CD14-positive monocyte (primary cell): ENCODE data around the gene FAM168B. TPM values are rescaled to one million over a fixed set of nuclear protein-coding genes. Genes with fewer than 3 reads are reported as not detected.

Source experiments
- DNase-seq, 3 donors: peaks; one replicate each; pipeline ENCODE4 v3.0.0-alpha.2; 2011 to 2022
- H2AFZ ChIP-seq: 2 replicates; pipeline ENCODE4 v1.6.0; 2012; ENCODE audit warnings: mild to moderate bottlenecking, low read depth, low read length, inconsistent platforms; ENCODE audit not compliant: insufficient read depth, poor library complexity, severe bottlenecking
- H3K27ac ChIP-seq, 2 donors: 1 replicate in 1 of 2; 2 replicates in 1 of 2; pipeline ENCODE4 v1.5.1; 2012 to 2013; ENCODE audit warnings: low read length in 2 of 2, control low read depth in 1 of 2, inconsistent platforms in 1 of 2, low read depth in 1 of 2, mild to moderate bottlenecking in 1 of 2
- H3K27me3 ChIP-seq, 2 donors: one replicate each; pipeline versions ENCODE4 v1.6.0 to v1.6.1; 2011 to 2013; ENCODE audit warnings: low read length in 2 of 2; ENCODE audit not compliant: control insufficient read depth in 2 of 2, insufficient read depth in 2 of 2
- H3K36me3 ChIP-seq, 2 donors: replicated peaks in 1 of 2; 1 replicate in 1 of 2; 2 replicates in 1 of 2; pipeline versions ENCODE4 v1.5.1 to v1.6.1; 2012 to 2013; ENCODE audit warnings: low read length in 2 of 2, control low read depth in 1 of 2, inconsistent platforms in 1 of 2, mild to moderate bottlenecking in 1 of 2; ENCODE audit not compliant: insufficient read depth in 2 of 2, control insufficient read depth in 1 of 2
- H3K4me1 ChIP-seq, 2 donors: 1 replicate in 1 of 2; 2 replicates in 1 of 2; pipeline versions ENCODE4 v1.5.1 to v1.6.1; 2012 to 2013; ENCODE audit warnings: low read length in 2 of 2, control low read depth in 1 of 2, inconsistent platforms in 1 of 2, mild to moderate bottlenecking in 1 of 2, moderate library complexity in 1 of 2; ENCODE audit not compliant: insufficient read depth in 2 of 2, control insufficient read depth in 1 of 2
- H3K4me2 ChIP-seq: replicated peaks from 2 replicates; pipeline ENCODE3; 2012; ENCODE audit warnings: low read length, moderate library complexity, mild to moderate bottlenecking; ENCODE audit not compliant: poor library complexity, severe bottlenecking; ENCODE audit errors: extremely low read depth
- H3K4me3 ChIP-seq, 3 experiments: fragments of 200-600 bp in 1 of 3; sonication (generic) in 1 of 3; replicated peaks in 1 of 3; 1 replicate in 2 of 3; 2 replicates in 1 of 3; pipeline ENCODE4 v1.5.1; 2011 to 2013; ENCODE audit warnings: low read length in 3 of 3, mild to moderate bottlenecking in 3 of 3, control low read depth in 2 of 3, low read depth in 2 of 3, inconsistent platforms in 1 of 3, moderate library complexity in 1 of 3
- H3K79me2 ChIP-seq: 2 replicates; pipeline ENCODE4 v1.6.0; 2012; ENCODE audit warnings: mild to moderate bottlenecking, control low read depth, inconsistent platforms, low read length, moderate library complexity; ENCODE audit not compliant: insufficient read depth
- H3K9ac ChIP-seq: 2 replicates; pipeline ENCODE4 v1.6.0; 2017; ENCODE audit warnings: low read length, mild to moderate bottlenecking; ENCODE audit not compliant: insufficient read depth, poor library complexity, severe bottlenecking
- H3K9me3 ChIP-seq, 2 donors: replicated peaks in 1 of 2; 1 replicate in 1 of 2; 2 replicates in 1 of 2; pipeline versions ENCODE4 v1.5.1 to v1.6.1; 2012 to 2013; ENCODE audit warnings: low read length in 2 of 2, control low read depth in 1 of 2; ENCODE audit not compliant: control insufficient read depth in 1 of 2, insufficient read depth in 1 of 2
- H4K20me1 ChIP-seq: 2 replicates; pipeline ENCODE4 v1.6.0; 2012; ENCODE audit warnings: mild to moderate bottlenecking, low read length, control low read depth, moderate library complexity; ENCODE audit not compliant: insufficient read depth
- H3K27ac Mint-ChIP-seq, 7 donors: one replicate each; pipeline ENCODE4 v1.8.0; 2020; ENCODE audit warnings: mild to moderate bottlenecking in 7 of 7, mixed read lengths in 7 of 7, moderate library complexity in 6 of 7, inconsistent platforms in 2 of 7
- H3K27me3 Mint-ChIP-seq, 3 donors: one replicate each; pipeline ENCODE4 v1.8.0; 2021 to 2022; ENCODE audit warnings: low read depth in 3 of 3, mild to moderate bottlenecking in 3 of 3, mixed read lengths in 3 of 3, moderate library complexity in 3 of 3, inconsistent platforms in 1 of 3
- H3K36me3 Mint-ChIP-seq, 2 donors: one replicate each; pipeline ENCODE4 v1.8.0; 2020; ENCODE audit warnings: mixed read lengths in 2 of 2, inconsistent platforms in 1 of 2, mild to moderate bottlenecking in 1 of 2
- H3K4me1 Mint-ChIP-seq: one replicate; pipeline ENCODE4 v1.8.0; 2020; ENCODE audit warnings: mild to moderate bottlenecking, mixed read lengths
- H3K4me3 Mint-ChIP-seq, 2 donors: one replicate each; pipeline ENCODE4 v1.8.0; 2020; ENCODE audit warnings: mild to moderate bottlenecking in 2 of 2, mixed read lengths in 2 of 2, moderate library complexity in 1 of 2
- H3K9me3 Mint-ChIP-seq, 7 donors: one replicate each; pipeline ENCODE4 v1.8.0; 2020 to 2022; ENCODE audit warnings: mixed read lengths in 7 of 7, mild to moderate bottlenecking in 6 of 7, moderate library complexity in 6 of 7, inconsistent platforms in 2 of 7
- WGBS: methylation state at CpG from one replicate; pipeline ENCODE4 v1.1.5; 2013; ENCODE audit warnings: missing lambda C conversion rate; ENCODE audit not compliant: insufficient coverage; 5-methylcytosine and 5-hydroxymethylcytosine counted together
- intact Hi-C, 2 donors: fragments of 100-400 bp; cut with micrococcal nuclease; formaldehyde crosslinking; loops; one replicate each; pipeline versions ENCODE4 v1.15.0 to v1.15.1; 2023
- polyA plus RNA-seq, 3 donors: library from polyadenylated mRNA; depleted of rRNA in 1 of 3; unstranded in 2 of 3; stranded (reverse) in 1 of 3; fragments of 300-500 nt in 2 of 3; fragments of >200 nt in 1 of 3; fragmentation: Illumina TruSeq in 2 of 3; gene quantifications; 1 replicate in 2 of 3; 2 replicates in 1 of 3; pipeline ENCODE4 v1.2.3, GENCODE V29; 2012 to 2021
- TF ChIP-seq, protein P1 (sequence below): fragments of 200-600 bp; IDR thresholded peaks from one replicate; pipeline ENCODE4 v1.8.0; 2022; ENCODE audit warnings: antibody characterized with exemption, mild to moderate bottlenecking

Gene FAM168B
- polyA plus RNA-seq, 3 donors: 20.5 to 33.2 (median 22.6) TPM

GRCh38 chr2:131125195-131125757, 32.0 kb upstream of the FAM168B start:
- intact Hi-C loops: loop anchor here in 1 of 2 donors (5.0 kb wide), 1 partner anchor 33 kb away; the partner anchor contains the start of gene FAM168B
- Histone ChIP-seq H3K4me3 (no peak overlapping the region), H3K9ac (no peak overlapping the region), H3K4me1 (no peaks in the 10 kb centered on the region), H3K27me3 (no peaks in the 10 kb centered on the region), H2AFZ (no peak overlapping the region), H3K27ac (no peak overlapping the region), H3K36me3 (peaks cover 74 to 95% of the 10 kb centered on the region in 2 donors), H3K79me2 (peaks cover 38% of the 10 kb centered on the region), H3K9me3 (no peaks in the 10 kb centered on the region), H4K20me1 (peaks cover 75% of the 10 kb centered on the region), H3K4me2 (no peak overlapping the region)
- TF ChIP-seq, protein P1, sequence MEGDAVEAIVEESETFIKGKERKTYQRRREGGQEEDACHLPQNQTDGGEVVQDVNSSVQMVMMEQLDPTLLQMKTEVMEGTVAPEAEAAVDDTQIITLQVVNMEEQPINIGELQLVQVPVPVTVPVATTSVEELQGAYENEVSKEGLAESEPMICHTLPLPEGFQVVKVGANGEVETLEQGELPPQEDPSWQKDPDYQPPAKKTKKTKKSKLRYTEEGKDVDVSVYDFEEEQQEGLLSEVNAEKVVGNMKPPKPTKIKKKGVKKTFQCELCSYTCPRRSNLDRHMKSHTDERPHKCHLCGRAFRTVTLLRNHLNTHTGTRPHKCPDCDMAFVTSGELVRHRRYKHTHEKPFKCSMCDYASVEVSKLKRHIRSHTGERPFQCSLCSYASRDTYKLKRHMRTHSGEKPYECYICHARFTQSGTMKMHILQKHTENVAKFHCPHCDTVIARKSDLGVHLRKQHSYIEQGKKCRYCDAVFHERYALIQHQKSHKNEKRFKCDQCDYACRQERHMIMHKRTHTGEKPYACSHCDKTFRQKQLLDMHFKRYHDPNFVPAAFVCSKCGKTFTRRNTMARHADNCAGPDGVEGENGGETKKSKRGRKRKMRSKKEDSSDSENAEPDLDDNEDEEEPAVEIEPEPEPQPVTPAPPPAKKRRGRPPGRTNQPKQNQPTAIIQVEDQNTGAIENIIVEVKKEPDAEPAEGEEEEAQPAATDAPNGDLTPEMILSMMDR: no peak
- H3K9me3 Mint-ChIP-seq: peaks cover 0 to 8% (median 3%) of the 10 kb centered on the region in 7 donors
- no peaks in the 10 kb centered on the region for H3K27me3 Mint-ChIP-seq
- H3K4me1 Mint-ChIP-seq: no peaks in the 10 kb centered on the region
- no peak for DNase-seq
- H3K27ac Mint-ChIP-seq: peak overlapping the region in 3 of 7 donors; percentile 7 to 36 (median 10)
- no peak overlapping the region for H3K4me3 Mint-ChIP-seq
- peaks cover 90 to 96% of the 10 kb centered on the region in 2 donors for H3K36me3 Mint-ChIP-seq
- 98% methylated on average over 5 of the region's 7 CpGs for WGBS

DNA sequence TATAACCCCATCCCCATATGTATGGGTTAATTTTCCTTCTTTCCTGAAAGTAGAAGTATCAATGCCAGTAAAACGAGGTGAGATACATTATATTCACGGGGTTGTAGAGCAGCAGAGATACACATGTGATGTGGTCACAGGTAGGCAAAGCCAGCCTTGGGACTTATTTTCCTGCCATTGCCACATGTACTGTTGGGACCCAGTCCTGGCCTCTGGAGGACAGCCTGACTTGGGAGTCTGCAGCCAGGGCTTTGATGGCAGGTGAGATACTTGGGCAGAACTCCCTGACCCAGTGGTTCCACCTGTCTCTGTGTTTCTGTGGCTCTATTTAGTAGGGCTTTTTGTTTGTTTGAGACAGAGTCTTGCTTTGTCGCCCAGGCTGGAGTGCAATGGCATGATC, 29.9 kb upstream of the FAM168B start:
- Mint-ChIP-seq H3K27ac (peak overlapping the region in 1 of 7 donors; percentile 77), H3K4me3 (no peak overlapping the region), H3K4me1 (no peaks in the 10 kb centered on the region), H3K27me3 (no peaks in the 10 kb centered on the region), H3K9me3 (peaks cover 0 to under 1% (median 0%) of the 10 kb centered on the region in 7 donors), H3K36me3 (peaks cover 70 to 84% of the 10 kb centered on the region in 2 donors)
- peaks cover 58% of the 10 kb centered on the region for H3K79me2 ChIP-seq
- WGBS: 100% methylated on average over 1 of the region's 3 CpGs
- no peaks in the 10 kb centered on the region for H3K9me3 ChIP-seq
- H3K27me3 ChIP-seq: no peaks in the 10 kb centered on the region
- H3K27ac ChIP-seq: no peak overlapping the region
- H3K9ac ChIP-seq: no peak overlapping the region
- H2AFZ ChIP-seq: no peak overlapping the region
- intact Hi-C loops: no loop called here
- peaks cover 55 to 77% of the 10 kb centered on the region in 2 donors for H3K36me3 ChIP-seq
- no peaks in the 10 kb centered on the region for H3K4me1 ChIP-seq
- no peak for DNase-seq
- peaks cover 86% of the 10 kb centered on the region for H4K20me1 ChIP-seq
- H3K4me2 ChIP-seq: no peak overlapping the region
- H3K4me3 ChIP-seq: no peak overlapping the region
- TF ChIP-seq, protein P1: no peak
